GM19023 (cell line): ENCODE data around the gene FOXG1.

Experiments
- ATAC-seq: cut with Tn5 transposase; IDR thresholded peaks from one replicate; pipeline ENCODE4 v1.9.1; 2021; ENCODE audit warnings: mild to moderate bottlenecking, moderate library complexity; ENCODE audit not compliant: unreplicated experiment

FOXG1 gene

DNA sequence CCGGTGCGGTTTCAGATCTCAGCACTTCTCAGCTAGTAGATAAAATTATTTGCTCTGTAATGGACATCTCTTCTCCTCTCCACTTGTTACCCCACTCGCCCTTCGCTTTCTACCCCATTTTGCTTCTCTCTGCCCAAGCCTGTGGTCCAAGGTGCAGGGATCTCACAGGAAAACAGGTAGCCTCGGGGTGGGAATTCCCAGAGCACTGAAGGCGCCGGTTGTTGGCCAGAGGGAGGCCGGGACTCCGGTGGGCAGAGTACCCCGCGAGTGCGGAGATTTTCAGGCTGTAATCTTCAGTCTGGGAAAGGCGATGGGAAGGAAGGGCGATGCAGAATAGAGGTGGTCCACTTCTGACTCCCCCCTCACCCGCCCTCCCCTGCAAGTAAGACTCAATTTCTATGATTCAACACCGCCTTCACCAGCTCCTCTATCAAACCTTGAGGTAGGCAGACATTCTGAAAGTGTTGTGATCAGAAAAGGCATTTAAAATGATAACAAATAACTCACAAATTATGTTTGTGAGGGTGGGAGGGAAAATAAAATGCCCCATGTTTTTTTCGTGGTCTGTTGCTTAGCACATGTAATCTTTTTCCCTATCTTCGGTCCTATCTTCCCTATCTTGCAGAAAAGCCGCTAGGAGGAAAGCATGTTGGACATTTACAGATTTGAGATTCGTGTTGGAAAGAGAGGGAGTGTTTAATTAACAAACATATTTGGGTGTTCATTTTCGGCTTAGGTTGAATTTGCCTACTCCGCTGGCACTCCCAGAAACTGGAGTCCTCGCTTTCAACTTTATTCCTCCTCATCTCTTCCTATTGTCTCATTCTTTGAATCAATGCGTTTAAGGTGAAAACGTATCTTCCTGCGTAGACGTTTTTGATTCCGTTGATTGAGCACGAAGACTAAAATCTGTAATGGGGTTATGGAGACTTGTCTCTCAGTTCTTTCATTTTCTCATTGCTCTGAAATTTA, 8.5 kb downstream of the FOXG1 start:
- no peak for ATAC-seq

DNA sequence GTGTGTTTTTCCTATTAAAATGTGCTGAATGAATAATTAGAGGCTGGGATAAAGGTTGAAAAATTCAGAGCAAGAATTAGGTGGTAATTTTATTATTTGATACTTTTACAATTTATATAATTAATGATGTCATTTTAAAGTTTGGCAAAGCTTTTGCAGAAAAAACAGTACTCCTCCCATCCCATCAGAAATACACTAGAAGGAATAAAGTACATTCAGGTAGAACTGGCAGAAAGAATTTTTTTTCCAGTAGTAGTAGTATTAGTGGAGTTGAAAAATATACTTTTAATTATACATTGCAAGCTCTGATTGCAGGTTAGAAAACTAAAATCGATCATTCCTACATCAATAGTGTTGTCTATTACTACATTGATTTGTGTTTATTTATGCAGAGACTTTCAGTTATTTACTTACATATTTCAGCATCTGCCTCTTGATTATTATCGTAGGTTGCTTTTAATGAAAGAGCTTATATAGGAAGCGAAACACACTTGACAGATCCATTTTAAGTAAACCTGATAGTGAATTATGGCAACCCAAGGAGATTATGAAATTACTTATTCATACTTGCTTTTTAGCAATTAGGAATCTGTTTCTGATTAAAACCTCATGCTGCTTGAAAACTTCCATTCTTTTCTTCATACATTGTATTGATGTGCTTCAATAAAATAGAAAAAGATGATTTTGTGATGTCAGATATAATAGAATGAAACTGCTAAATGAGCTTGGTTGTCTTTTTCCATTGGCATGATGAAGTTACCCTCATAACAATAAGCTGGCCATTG, 10.1 kb downstream of the FOXG1 start:
- ATAC-seq: no peak

DNA sequence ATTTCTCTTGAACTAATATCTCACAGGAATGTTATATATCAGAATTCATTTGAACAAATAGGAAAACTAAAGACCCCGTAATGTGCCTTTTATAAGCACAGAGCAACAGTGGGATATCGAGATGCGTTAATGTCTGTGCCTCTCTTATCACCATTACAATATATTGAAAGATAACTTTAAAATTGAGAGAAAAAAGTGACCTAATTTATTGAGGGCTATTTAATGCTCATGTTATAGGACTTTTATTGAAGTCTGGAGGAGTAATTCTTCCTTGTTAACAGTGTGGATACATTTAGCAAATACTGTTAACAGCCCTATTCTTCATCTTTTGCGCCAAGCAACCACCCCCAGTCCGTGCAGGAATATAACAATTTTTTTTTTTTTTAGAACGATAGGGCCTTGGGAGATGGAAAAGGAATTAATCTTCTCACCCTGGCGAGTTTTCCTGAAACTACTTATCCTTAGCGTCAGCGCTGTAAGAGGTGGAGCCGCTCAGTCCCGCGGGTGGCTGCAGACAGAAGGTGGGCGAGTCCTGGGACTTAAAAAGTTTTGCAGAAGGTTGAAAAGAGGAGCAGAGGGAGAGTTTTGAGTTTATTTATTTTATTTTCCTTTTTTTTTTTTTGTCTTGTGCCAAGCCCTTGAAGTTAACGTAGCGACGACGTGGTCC, 11.0 kb downstream of the FOXG1 start:
- no peak for ATAC-seq

DNA sequence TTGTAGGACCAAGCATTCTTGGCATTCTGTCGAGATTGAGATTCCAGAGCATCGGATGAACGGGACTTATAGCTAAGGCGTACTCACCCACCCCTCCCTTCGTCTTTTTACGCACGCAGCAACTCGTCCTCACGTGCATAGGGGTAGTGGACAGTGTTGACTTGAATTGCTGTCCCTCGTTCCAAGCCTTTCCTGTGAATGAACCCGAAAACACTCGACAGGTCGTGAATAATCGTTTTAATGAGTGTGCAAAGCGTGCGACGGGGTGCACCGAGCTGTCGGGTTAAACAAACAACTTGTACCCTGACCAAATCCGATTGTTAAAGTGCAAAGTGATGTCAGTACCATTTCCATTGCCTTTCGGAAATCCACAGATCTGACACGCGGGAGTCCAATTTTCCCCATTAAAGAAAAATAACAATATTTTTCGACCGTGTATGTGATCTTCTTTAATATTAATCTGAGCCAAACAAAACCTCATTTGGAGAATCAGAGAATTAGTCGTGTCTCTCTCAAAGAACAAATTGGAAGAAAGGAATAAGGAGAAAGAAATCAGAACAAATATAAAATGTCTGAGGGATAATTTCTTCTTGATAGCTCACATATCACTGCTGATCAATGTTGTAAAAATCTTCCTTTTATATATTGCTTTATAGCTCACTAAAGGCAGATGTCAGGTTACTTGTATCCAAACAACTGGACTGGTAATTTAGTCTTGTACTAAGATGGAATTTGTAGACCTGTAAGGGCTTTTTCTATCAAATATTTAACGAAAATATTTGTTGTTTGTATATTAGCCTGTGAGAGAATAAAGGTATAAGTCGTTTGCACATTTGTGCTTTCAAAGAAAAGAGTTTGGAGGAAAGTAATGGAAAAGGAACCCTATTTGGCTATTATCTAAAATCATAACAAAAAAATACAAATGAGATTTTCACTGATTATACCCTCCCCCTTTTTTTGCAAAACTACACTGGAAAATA, 11.8 kb downstream of the FOXG1 start:
- ATAC-seq: no peak

DNA sequence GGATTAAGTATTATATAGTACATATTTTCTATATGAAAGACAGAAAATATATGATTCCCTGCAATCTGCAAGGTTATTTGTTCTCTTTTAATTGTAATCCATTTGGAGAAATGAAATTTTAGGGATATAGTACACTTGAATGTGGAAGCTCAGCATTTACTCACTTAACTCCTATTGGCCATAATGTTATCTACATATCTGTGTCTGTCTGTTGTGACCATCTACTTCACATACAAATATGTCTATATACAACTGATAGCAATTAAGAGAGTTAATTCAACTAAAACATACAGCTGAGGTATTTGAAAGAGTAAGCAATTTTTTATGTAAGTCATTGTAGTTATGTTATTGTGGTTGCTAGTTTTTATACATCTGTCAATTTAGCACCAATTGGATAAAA, 12.9 kb downstream of the FOXG1 start:
- ATAC-seq: no peak

DNA sequence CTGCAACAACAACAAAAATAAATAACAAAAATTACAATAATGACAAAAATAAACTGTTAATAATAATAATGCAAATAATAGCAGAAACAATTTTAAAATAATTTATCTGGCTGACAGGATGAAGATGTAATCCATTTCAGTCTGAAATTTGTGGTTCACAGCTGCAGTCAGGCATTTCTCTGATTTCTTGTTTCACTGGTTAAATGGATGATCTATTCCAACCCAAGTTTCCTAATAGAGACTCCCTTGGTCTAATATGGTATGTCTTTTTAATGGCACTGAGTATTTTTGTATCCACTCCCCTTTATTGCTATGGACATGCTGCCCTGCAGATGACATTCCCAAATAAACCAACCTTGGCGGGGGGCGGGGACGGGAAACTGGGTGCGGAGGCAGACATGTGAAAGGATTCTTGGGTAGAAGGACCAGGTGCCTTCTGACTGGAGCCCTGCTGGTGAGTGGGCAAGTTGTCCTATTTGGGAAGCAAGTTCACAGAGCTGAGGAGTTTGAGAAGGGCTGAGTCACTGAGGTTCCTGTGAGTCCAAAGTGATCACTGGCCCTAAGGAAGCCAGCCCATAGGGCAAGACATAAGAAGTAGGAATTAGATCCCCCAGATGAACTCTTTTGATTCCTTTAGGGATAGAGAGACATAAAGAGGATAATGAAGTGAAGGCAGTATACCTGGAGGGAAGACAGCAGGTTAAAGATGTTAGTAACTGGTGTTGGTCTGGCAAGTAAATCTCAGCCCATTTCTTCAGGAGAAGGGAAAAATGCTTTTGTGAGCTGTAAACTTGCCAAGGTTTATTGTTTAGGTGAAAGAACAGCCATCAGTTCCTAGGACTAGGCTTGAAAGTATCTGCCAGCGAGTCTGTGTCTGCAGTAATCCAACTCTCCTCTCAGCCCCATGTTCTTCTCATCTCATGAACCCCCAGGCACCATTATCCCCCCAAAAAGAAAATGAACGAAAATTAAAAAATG, 14.5 kb downstream of the FOXG1 start:
- no peak for ATAC-seq

DNA sequence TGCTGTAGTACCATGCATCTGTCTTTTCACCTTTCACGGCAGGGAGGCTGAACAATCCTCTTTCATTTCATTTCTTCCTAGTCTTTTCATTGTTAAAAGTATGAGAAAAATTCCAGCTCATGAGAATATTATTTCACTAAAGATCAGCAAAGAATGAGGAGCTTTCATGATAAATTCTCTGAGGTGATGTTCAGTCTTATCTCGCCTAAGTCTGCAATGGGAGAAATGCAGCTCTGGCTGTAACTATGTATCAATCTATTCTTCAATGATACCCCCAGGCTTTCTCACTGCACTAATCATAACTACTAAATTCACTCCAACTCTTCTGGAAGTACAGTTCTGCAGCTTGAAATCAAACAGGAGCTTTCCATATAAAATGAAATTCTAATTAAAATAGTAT, 15.7 kb downstream of the FOXG1 start:
- no peak for ATAC-seq

DNA sequence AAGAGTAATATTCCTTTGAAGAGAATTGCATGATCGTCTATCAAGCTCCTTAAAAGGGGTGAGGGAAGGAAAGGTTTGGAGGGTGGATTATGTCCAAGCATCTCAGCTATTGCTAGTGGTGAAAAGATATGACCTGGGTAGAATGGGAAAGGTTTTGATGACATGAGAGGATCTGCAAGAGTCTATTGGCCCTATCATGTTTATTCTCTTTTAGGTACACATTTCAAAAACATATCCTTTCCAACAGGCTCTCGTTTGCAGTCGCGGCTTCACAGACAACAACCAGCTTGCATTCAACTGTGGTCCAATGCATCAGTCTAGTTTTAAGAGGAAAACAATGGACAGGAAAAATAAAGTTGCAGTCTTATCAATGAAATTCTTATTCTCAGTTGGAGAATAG, 17.1 kb downstream of the FOXG1 start:
- ATAC-seq: no peak

DNA sequence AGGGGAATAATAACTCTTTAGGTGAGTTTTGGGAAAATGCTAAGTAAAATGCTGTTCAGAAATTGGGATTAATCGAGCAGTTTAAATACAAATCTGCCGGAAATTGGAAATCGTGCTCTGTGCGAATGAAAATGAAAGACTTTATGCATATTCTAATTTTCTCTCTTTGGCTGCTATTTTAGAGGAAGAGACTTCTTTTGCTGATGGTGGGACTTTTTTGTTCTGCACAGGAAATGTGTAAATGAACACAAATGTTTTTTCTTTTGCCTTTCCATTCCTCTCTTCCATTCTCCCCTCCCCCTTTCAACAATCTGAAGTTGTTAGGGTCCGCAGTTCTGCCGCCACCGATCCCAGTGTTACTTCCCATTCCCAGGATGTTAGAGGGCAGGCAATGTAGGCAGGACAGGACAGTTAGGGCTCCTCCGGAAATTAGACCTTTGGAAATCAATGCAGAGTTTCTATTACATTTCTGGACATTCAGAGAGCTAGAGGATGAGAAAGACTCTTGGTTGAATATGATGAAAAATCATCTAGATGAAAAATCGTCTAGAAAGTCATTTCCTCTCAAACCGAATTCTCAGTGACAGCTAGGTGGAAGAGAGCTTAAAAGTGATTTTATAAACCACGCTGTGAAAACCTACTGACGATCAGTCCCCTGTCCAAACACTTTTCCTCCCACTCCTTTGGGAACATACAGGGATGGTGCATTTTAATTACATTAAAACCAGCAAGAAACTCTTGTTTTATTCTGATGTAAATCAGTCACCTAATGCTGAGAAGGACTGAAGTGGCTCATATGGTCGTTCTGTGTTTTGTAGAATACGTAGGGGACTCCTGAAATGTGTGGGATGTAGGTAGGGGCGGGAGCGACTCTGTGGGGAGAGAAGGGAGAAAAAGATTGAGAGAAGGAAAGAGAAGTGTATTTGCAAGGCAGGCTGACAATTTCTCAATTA, 17.8 kb downstream of the FOXG1 start:
- no peak for ATAC-seq

DNA sequence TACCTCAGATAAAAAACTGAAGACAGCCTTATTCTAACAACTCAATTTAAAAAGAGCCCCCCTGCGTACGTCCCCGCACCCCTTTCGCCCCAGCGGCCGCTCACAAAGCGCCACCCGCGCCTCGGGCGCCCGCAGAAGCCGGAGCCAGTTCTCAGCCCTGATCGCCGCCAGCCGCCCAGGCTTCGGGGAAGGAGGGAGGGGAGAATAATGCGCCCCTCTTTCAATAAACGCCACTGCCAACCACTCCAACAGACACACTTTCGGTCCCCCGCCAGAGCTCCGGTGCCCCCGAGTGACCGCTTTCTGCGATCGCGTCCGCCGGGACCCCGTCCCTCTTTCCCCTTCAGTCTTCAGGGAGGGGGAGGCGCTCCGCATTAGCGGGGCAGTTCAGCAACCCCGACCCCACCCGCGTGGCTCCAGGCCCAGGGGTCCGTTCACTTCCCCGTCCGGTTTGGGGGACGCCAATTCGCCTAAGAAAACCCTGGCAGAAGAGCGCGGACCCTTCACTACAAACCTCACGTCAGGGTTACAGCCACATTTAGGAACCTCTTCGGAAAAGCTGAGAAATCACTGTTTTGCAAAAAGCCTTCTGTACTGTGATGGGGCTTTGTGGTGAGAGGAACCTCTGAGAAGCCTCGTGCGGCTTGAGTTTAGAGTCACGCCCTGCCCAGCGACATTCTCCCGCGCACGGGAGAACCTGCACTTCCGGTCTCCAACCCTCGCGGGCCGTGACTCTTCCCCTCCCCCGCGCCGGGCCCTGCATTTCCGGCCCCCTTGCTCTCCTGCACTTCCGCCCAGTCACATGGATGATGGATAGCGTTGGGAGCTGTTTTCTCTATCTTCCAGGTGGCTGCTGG, 18.7 kb downstream of the FOXG1 start:
- no peak for ATAC-seq

DNA sequence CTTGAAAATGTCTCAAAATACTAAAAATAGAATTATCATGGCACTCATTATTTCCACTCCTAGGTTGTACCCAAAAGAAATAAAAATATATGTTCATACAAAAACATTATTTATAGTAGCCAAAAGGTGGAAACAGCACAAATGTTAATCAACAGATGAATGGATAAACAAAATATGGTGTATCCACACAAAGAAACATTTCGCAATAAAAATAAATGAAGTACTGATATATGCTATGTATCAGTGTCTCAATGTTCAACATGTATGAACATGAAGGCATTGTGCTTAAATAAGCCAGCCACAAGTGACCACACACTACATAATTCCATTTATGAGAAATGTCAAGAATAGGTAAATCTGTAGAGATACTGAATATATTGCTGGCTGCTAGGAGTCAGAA, 40.9 kb downstream of the FOXG1 start:
- no peak for ATAC-seq

DNA sequence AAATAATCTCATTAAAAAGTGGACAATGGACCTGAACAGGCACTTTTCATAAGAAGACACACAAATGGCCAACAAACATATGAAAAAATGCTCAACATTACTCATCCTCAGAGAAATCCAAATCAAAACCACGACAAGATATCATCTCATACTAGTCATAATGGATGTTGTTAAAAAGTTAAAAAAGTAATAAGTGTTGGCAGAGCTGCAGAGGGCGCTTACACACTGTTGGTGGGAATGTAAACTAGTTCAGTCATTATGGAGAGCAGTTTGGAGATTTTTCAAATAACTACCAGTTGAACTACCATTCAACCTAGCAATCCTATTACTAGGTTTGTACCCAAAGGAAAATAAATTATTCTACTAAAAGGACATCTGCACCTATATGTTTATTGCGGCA, 47.2 kb downstream of the FOXG1 start:
- no peak for ATAC-seq
